ENCODE data around the gene IQGAP1. TPM values are rescaled to one million over a fixed set of nuclear protein-coding genes. Genes with fewer than 3 reads are reported as not detected.
"Not testable (repeated sequence)": the region's sequence is repeated elsewhere in the genome, so short reads cannot be mapped to it uniquely, and the experiment has no call there.

IQGAP1 gene
- total and polyA plus RNA-seq, 4 donors: 9.2 to 50.1 (median 24.5) TPM

DNA sequence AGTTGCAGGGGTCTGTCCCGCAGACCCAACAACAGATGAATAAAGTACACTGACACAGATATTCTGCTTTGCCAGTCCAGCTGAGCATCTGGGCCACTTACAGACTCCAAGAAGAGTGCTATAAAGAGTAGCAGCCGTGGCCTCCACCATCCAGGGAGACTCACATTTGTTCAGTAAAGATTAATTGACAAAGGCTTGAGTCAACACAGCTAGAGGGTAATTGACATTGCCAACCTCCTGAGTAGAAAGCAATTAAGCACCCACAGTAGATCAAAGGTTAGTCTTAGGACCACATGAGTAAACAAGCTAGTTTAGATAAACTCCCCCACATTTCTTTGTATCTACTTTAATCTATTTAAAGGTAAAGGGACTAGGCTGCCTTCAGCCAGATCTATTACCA, 125.4 kb downstream of the IQGAP1 start:
- H3K4me1 ChIP-seq (ENCODE audit: control insufficient read depth in 4 of 4, insufficient read depth in 4 of 4, low read length in 3 of 4): peaks cover 0 to 2% (median 0%) of the 10 kb centered on the region in 4 donors
- H3K27me3 ChIP-seq (ENCODE audit: control insufficient read depth in 4 of 4, insufficient read depth in 4 of 4, low read length in 3 of 4): no peaks in the 10 kb centered on the region
- no peaks in the 10 kb centered on the region for H3K36me3 ChIP-seq (ENCODE audit: control insufficient read depth in 4 of 4, insufficient read depth in 3 of 4, low read depth in 1 of 4, low read length in 3 of 4)
- no peak for DNase-seq (ENCODE audit: low spot score)
- no peak for TF ChIP-seq GABPA (IDR thresholded peaks at IDR 0.05 in 1 of 2, conservative IDR thresholded peaks at IDR 0.05 in 1 of 2)
- no peak for TF ChIP-seq HNF4A (conservative IDR thresholded peaks at IDR 0.05)
- TF ChIP-seq, protein P1, sequence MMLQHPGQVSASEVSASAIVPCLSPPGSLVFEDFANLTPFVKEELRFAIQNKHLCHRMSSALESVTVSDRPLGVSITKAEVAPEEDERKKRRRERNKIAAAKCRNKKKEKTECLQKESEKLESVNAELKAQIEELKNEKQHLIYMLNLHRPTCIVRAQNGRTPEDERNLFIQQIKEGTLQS (IDR thresholded peaks at IDR 0.05): no peak
- TF ChIP-seq RXRA (IDR thresholded peaks at IDR 0.05): no peak
- TF ChIP-seq, protein P2, sequence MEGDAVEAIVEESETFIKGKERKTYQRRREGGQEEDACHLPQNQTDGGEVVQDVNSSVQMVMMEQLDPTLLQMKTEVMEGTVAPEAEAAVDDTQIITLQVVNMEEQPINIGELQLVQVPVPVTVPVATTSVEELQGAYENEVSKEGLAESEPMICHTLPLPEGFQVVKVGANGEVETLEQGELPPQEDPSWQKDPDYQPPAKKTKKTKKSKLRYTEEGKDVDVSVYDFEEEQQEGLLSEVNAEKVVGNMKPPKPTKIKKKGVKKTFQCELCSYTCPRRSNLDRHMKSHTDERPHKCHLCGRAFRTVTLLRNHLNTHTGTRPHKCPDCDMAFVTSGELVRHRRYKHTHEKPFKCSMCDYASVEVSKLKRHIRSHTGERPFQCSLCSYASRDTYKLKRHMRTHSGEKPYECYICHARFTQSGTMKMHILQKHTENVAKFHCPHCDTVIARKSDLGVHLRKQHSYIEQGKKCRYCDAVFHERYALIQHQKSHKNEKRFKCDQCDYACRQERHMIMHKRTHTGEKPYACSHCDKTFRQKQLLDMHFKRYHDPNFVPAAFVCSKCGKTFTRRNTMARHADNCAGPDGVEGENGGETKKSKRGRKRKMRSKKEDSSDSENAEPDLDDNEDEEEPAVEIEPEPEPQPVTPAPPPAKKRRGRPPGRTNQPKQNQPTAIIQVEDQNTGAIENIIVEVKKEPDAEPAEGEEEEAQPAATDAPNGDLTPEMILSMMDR (IDR thresholded peaks at IDR 0.05; ENCODE audit: low read depth, low read length, missing input control): no peak
- TF ChIP-seq NR2F2 (IDR thresholded peaks at IDR 0.05): no peak
- TF ChIP-seq, protein P3, sequence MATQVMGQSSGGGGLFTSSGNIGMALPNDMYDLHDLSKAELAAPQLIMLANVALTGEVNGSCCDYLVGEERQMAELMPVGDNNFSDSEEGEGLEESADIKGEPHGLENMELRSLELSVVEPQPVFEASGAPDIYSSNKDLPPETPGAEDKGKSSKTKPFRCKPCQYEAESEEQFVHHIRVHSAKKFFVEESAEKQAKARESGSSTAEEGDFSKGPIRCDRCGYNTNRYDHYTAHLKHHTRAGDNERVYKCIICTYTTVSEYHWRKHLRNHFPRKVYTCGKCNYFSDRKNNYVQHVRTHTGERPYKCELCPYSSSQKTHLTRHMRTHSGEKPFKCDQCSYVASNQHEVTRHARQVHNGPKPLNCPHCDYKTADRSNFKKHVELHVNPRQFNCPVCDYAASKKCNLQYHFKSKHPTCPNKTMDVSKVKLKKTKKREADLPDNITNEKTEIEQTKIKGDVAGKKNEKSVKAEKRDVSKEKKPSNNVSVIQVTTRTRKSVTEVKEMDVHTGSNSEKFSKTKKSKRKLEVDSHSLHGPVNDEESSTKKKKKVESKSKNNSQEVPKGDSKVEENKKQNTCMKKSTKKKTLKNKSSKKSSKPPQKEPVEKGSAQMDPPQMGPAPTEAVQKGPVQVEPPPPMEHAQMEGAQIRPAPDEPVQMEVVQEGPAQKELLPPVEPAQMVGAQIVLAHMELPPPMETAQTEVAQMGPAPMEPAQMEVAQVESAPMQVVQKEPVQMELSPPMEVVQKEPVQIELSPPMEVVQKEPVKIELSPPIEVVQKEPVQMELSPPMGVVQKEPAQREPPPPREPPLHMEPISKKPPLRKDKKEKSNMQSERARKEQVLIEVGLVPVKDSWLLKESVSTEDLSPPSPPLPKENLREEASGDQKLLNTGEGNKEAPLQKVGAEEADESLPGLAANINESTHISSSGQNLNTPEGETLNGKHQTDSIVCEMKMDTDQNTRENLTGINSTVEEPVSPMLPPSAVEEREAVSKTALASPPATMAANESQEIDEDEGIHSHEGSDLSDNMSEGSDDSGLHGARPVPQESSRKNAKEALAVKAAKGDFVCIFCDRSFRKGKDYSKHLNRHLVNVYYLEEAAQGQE (IDR thresholded peaks at IDR 0.05): no peak
- TF ChIP-seq EGR1 (IDR thresholded peaks at IDR 0.05; ENCODE audit: low read depth in 2 of 2): no peak
- TF ChIP-seq, protein P4, sequence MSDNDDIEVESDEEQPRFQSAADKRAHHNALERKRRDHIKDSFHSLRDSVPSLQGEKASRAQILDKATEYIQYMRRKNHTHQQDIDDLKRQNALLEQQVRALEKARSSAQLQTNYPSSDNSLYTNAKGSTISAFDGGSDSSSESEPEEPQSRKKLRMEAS (IDR thresholded peaks at IDR 0.05): no peak
- no peak for TF ChIP-seq FOXA2 (IDR thresholded peaks at IDR 0.05)
- TF ChIP-seq TAF1 (conservative IDR thresholded peaks at IDR 0.05): no peak
- TF ChIP-seq, protein P5, sequence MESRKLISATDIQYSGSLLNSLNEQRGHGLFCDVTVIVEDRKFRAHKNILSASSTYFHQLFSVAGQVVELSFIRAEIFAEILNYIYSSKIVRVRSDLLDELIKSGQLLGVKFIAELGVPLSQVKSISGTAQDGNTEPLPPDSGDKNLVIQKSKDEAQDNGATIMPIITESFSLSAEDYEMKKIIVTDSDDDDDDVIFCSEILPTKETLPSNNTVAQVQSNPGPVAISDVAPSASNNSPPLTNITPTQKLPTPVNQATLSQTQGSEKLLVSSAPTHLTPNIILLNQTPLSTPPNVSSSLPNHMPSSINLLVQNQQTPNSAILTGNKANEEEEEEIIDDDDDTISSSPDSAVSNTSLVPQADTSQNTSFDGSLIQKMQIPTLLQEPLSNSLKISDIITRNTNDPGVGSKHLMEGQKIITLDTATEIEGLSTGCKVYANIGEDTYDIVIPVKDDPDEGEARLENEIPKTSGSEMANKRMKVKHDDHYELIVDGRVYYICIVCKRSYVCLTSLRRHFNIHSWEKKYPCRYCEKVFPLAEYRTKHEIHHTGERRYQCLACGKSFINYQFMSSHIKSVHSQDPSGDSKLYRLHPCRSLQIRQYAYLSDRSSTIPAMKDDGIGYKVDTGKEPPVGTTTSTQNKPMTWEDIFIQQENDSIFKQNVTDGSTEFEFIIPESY (IDR thresholded peaks at IDR 0.05): no peak
- TF ChIP-seq SP1 (IDR thresholded peaks at IDR 0.05): no peak
- no peak for TF ChIP-seq YY1 (IDR thresholded peaks at IDR 0.05)
- TF ChIP-seq JUND (IDR thresholded peaks at IDR 0.05): no peak
- H3K4me3 ChIP-seq (ENCODE audit: low read depth in 1 of 3, low read length in 3 of 3): no peak overlapping the region
- H3K27ac ChIP-seq (ENCODE audit: low read depth in 1 of 2, low read length in 2 of 2): no peak overlapping the region
- no peaks in the 10 kb centered on the region for H3K9me3 ChIP-seq (ENCODE audit: control insufficient read depth in 4 of 4, low read length in 3 of 4)
- WGBS: 88% methylated on average over 2 of the region's 2 CpGs
- H3K9ac ChIP-seq (ENCODE audit: low read depth in 1 of 2, low read length in 2 of 2): no peak overlapping the region

DNA sequence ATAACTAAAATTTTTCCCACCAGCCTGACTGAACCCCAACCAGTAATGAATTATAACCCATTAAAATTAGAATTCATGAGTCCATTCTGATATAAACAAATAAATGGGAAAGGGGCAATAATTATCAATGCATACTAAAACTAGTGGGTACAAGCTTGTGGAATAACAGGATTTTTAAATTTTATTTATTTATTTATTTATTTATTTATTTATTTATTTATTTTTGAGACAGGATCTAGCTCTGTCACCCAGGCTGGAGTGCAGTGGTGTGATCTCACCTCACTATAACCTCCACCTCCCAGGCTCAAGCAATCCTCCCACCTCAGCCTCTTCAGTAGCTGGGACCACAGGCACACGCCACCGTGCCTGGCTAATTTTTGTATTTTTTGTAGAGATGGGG, 125.9 kb downstream of the IQGAP1 start:
- H3K9me3 ChIP-seq (ENCODE audit: control insufficient read depth in 4 of 4, low read length in 3 of 4); H3K4me3 ChIP-seq (ENCODE audit: low read depth in 1 of 3, low read length in 3 of 3); H3K27me3 ChIP-seq (ENCODE audit: control insufficient read depth in 4 of 4, insufficient read depth in 4 of 4, low read length in 3 of 4); H3K9ac ChIP-seq (ENCODE audit: low read depth in 1 of 2, low read length in 2 of 2); H3K36me3 ChIP-seq (ENCODE audit: control insufficient read depth in 4 of 4, insufficient read depth in 3 of 4, low read depth in 1 of 4, low read length in 3 of 4); H3K4me1 ChIP-seq (ENCODE audit: control insufficient read depth in 4 of 4, insufficient read depth in 4 of 4, low read length in 3 of 4); H3K27ac ChIP-seq (ENCODE audit: low read depth in 1 of 2, low read length in 2 of 2); DNase-seq (ENCODE audit: low spot score): not testable (repeated sequence)
- WGBS: 46% methylated on average over 2 of the region's 2 CpGs

All from liver (tissue), 9 donors.